ENCODE results near the gene HAUS1.

GRCh38 chr18:46163941-46164499 is 59.8 kb downstream of the HAUS1 start:
- TF ChIP-seq POLR2A (IDR thresholded peaks at IDR 0.05) = no peak
- TF ChIP-seq, protein P1, sequence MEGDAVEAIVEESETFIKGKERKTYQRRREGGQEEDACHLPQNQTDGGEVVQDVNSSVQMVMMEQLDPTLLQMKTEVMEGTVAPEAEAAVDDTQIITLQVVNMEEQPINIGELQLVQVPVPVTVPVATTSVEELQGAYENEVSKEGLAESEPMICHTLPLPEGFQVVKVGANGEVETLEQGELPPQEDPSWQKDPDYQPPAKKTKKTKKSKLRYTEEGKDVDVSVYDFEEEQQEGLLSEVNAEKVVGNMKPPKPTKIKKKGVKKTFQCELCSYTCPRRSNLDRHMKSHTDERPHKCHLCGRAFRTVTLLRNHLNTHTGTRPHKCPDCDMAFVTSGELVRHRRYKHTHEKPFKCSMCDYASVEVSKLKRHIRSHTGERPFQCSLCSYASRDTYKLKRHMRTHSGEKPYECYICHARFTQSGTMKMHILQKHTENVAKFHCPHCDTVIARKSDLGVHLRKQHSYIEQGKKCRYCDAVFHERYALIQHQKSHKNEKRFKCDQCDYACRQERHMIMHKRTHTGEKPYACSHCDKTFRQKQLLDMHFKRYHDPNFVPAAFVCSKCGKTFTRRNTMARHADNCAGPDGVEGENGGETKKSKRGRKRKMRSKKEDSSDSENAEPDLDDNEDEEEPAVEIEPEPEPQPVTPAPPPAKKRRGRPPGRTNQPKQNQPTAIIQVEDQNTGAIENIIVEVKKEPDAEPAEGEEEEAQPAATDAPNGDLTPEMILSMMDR (IDR thresholded peaks at IDR 0.05) = no peak
